ENCODE results near the gene KCNQ4.

GRCh38 chr1:40792036-40792435, 8.4 kb downstream of the KCNQ4 start:
- TF ChIP-seq KAT2A (conservative IDR thresholded peaks at IDR 0.05; ENCODE audit: control insufficient read depth, low read depth, low read length) (no peak), SIN3A (IDR thresholded peaks at IDR 0.05; ENCODE audit: low read depth, low read length) (no peak), CTCF (IDR thresholded peaks at IDR 0.05 in 2 of 3, conservative IDR thresholded peaks at IDR 0.05 in 1 of 3; ENCODE audit: control insufficient read depth in 2 of 3, extremely low read depth in 1 of 3, insufficient read depth in 1 of 3, low read depth in 3 of 3, low read length in 3 of 3) (no peak), TAF1 (IDR thresholded peaks at IDR 0.05; ENCODE audit: borderline replicate concordance, low read depth, low read length) (no peak), BCLAF1 (IDR thresholded peaks at IDR 0.05) (no peak), KDM1A (IDR thresholded peaks at IDR 0.05; ENCODE audit: borderline replicate concordance) (no peak), POLR2AphosphoS5 (IDR thresholded peaks at IDR 0.05; ENCODE audit: low read length) (no peak), SMAD1 (IDR thresholded peaks at IDR 0.05; ENCODE audit: low read depth, partially characterized antibody) (no peak), NKRF (conservative IDR thresholded peaks at IDR 0.05) (no peak), NFYA (IDR thresholded peaks at IDR 0.05; ENCODE audit: borderline replicate concordance, low read depth, low read length) (no peak), CREM (IDR thresholded peaks at IDR 0.05; ENCODE audit: low read depth) (no peak), MAX (IDR thresholded peaks at IDR 0.05; ENCODE audit: low read depth, low read length) (no peak), POLR2A (IDR thresholded peaks at IDR 0.05; ENCODE audit: low read depth, low read length) (no peak)

Measured in GM12878 (cell line).